Measurements from ENCODE around the gene SPOCK2.
A peak's percentile ranks its signal among the peaks of the same experiment; 100 is the strongest.
"Not testable (repeated sequence)": the region's sequence is repeated elsewhere in the genome, so short reads cannot be mapped to it uniquely, and the experiment has no call there.

SPOCK2 gene, protein sequence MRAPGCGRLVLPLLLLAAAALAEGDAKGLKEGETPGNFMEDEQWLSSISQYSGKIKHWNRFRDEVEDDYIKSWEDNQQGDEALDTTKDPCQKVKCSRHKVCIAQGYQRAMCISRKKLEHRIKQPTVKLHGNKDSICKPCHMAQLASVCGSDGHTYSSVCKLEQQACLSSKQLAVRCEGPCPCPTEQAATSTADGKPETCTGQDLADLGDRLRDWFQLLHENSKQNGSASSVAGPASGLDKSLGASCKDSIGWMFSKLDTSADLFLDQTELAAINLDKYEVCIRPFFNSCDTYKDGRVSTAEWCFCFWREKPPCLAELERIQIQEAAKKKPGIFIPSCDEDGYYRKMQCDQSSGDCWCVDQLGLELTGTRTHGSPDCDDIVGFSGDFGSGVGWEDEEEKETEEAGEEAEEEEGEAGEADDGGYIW

DNA sequence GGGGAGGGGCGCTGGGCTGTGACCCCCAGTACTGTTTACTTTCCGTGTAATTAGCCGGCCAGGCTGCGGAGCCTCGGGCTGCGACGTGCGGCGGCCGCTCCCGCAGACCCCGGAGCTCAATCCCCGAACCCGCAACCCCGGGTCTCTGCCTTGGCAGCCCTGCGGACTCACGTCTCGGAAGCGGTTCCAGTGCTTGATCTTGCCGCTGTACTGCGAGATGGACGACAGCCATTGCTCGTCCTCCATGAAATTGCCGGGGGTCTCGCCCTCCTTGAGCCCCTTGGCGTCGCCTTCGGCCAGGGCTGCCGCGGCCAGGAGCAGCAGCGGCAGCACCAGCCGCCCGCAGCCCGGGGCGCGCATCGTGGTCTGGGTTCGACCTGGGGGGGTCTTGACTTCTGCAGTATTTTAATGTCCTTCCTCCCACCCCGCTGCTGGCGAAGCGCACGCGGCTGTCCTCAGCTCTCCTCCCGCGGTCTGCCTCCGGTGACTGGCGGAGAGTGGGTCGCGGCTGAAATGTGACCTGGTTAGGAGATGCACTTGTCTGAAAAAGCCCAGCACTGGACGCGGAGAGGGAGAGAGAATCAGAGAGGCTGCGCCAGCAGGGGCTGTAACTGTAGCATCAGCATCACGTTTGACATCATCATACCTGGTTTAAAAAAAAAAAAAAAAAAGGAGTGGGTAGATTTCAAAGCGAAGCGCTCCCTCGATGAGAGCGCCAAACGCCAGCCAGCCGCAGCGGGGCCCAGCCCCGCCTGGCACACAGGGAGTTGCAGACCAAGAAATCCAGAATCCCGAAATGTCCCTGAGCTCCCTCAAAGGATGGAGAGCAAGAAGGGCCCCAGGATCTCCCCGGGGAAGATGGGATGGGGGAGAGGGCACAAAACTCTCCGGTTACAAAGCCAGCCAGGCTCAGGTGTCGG is at the start of gene SPOCK2:
TSS of gene SPOCK2 (minus strand) at position 583 of the 920 bp plus-strand sequence. CDS start at position 360, 223 bp downstream.
- no peak for DNase-seq (ENCODE audit: low spot score)

DNA sequence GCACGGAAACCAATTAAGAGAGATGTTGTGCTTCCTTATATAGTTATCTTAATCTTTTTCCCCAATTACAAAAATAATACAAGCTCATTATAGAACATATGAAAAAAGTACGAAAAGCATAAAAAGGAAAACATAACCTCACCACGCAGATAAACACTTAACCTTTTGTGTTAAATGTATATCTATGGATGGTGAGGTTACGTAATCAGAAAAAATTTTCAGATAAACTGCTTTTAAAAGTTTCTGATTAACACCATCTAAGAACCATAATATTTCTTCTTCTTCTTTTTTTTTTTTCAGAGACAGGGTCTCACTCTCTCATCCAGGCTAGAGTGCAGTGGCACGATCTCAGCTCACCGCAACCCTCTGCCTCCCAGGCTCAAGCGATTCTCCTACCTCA is 49.2 kb upstream of the SPOCK2 start:
- no peak for DNase-seq (ENCODE audit: low spot score)

DNA sequence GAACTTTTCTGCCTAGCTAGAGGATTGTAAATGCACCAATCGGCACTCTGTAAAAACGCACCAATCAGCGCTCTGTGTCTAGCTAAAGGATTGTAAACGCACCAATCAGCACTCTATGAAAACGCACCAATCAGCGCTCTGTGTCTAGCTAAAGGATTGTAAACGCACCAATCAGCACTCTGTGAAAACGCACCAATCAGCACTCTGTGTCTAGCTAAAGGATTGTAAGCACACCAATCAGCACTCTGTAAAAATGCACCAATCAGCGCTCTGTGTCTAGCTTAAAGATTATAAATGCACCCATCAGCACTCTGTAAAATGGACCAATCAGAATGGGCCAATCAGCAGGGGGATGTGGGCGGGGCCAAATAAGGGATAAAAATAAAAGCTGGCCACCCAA is 47.9 kb upstream of the SPOCK2 start:
- not testable (repeated sequence) for DNase-seq (ENCODE audit: low spot score)

DNA sequence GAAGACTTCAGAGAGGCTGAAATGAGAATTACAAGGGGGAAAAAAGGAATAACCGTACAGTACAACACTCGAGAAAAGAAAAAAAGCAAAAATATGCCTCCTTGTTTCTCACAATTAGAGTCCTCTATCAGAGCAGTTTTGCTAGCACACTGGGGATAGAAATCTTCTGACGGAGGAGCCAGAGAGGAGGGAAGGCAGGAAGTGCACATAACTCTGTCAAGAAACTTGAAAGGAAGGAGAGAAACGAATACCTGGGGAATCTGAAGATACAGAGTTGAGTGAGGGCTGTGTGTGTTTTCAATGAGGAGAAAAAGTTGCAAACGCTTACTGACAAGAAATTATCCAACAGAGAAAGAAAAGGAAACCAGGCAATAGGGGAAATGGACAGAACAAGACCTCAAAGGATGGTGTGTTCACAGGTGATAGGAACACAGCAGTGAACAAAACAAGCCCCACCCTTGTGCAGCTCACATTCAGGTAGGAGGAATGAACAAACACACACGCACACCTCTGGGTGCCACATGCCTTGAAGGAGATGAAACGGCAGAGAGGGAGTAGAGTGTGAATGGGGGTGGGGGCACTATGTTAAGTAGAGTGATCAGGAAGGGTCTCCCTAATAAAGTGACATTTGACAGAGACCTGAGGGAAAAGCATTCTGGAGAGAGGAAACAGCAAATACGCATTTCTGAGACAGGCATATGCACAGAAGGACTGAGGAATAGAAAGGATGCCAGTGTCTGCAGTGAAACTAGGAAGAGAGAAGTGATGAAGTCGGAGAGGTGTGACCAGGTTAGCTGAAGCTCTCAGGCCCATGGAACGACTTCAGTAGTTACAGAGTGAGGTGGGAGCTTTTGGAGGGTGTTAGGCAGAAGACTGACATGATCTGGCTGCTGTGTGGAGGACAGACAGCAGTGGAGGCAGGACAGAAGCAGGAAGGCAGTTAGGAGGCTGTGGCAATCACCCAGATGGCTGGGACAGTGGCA is 46.7 kb upstream of the SPOCK2 start:
- DNase-seq (ENCODE audit: low spot score) = no peak

DNA sequence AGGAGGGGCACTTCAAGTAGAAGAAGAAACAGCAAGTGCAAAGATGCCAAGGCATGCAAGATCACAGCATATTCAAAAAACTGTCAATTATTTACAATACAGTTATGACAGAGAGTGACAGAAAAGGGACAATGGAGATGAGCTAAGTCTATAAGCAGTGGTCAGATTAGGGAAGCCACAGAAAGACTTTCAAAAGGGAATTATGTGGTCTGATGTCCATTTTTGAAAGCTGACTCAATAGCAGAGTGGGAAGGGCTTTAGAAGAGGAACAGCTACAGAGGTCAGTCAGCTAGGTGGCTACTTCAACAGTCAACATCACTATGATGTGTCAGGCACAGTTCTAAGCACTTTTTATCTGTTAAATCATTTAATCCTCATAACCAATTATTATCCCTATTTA is 45.2 kb upstream of the SPOCK2 start:
- peak; percentile 85 for DNase-seq (ENCODE audit: low spot score)

DNA sequence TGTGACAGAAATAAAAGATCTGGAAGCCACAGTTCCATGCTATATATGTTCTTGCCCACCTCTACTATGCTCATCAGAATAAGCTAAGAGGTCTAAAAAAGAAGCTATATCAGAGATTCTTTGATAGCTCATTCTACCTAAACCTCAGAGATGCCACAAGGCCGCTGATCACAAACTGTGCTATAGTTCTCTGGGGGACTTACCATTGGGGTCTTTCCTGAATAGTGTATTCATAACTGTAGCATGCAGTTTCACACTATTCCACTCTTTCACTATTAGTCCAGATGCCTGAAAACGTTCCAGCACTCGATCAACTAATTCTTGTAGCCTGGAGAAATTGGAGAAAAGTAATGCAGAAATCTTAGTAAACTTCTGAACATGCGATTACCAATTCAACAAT is 44.5 kb upstream of the SPOCK2 start:
- DNase-seq (ENCODE audit: low spot score) = no peak

DNA sequence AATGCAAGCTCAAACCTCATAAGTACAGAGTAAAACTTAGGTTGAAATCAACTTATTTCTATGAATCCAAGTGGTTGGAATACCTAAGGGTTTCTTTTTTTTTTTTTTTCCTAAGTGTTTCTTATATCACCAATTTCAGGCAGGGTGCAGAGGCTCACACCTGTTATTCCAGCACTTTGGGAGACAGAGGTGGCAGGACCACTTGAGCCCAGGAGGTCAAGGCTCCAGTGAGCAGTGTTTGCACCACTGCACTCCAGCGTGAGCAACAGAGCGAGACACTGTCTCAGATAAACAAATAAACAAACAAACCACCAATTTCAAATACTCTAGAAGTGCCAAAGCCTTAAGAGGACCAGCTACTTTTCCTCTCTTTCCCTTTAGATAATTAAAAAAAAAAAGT is 39.2 kb upstream of the SPOCK2 start:
- DNase-seq (ENCODE audit: low spot score) = no peak

DNA sequence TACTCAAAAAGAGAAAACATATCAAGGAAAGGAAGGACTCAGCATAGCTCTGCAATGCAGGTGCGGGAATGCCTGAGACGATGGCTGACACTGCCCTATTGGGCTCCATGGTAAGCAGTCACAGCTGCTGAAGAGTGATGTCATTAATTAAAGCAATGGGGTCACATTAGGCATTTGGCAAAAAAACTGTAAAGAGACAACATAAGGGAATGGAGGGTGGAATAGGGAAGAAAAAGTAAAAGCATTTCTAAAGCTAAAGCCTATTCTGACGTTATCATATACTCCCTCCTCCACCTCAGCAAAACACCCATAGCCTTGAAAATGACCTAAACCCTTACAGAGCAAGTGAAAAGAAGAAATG is 38.5 kb upstream of the SPOCK2 start:
- no peak for DNase-seq (ENCODE audit: low spot score)

DNA sequence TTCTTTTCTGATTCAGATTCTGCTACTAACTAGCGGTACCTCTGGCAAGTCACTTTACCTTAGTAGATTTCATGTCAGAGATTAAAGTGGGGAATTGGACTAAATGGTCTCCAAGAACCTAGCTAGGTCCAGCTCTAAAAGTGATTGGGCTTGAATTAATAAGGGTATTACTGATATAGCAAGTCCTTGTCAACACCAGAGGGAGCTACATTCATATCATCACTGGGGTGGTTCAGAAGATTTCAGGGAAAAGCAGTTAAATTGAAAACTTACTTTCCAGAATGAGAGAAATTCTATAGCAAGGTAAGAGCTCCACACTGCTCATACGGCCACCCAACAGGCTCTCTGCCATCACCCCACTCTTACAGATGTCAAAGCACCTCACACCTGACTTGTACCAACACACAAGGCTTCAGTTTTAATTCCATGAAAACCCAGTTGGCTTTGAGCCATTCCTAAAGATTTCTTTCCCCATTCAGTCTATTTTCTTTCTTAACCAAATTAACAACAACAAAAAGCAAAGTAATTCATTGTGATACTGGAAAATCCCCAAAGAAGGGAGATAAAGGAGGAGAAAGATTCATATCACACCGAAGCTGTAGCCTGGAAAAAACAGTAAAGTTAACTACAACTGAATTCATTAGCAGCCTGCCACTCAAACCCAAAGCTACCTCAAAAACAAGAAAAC is 38.0 kb upstream of the SPOCK2 start:
- peak; percentile 33 for DNase-seq (ENCODE audit: low spot score)

DNA sequence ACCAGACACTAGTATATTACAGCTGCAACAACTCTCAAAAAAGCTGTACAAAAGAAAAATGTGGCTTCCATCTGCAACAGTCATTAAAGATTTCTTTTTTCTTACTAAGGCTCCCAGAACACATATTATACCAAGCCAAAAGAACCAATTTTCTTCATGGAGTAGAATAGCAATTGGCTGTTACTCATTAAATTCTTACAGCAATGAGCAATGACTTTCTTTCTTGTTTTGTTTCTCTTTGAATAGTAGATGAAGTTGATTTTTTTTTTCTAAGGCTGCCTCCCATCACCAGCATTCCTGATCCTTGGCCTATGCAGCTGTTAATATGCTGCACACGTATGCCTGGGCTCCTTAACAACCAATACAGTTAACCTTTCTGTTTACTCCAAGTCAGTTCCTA is 36.6 kb upstream of the SPOCK2 start:
- peak; percentile 49 for DNase-seq (ENCODE audit: low spot score)

DNA sequence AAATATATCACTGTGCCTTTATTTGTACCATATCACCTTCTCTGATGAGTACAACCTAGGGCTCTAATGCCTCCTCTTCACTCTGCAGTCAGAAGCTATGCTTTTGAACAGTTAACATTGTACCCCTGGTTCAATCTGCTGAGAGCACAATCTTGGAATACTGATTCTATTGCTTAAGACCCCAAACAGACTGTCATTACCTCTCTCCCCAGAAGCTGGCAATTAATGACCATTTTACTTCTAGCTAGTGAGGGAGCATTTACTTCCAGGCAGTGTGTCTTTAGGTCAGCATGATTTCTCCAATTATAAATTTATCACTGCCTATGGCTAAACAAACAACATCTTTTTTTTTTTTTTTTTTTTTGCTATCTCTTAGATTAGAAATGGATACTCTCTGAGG is 36.0 kb upstream of the SPOCK2 start:
- no peak for DNase-seq (ENCODE audit: low spot score)

DNA sequence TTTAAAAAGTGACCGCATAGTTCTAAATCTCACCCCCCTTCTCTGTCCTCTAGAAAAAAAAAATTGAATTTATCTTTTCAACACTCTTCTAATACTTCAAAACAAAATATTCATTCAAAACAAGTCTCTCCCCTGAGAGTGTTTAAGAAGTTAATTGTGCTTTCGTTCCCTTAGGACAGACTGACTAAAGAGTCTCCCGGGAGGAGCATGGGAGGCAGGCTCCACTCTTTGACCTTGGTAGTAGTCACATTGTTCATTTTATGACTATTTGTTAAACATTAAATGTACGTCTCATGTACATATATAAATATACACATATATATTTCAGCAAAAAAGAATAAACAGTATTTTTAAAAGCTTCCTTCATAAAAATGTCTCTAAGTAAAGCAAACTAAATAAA is 35.3 kb upstream of the SPOCK2 start:
- DNase-seq (ENCODE audit: low spot score) = no peak

DNA sequence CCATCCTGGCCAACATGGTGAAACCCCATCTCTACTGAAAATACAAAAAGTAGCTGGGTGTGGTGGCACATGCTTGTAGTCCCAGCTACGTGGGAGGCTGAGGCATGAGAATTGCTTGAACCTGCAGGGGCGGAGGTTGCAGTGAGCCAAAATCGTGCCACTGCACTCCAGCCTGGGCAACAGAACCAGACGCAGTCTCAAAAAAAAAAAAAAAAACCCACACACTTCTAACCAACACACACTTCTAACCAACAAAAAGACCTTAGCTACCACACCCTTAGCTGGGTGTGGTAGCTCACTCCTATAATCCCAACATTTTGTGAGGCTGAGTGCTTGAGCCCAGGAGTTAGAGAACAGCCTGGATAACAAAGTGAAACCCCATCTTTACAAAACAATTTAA is 33.9 kb upstream of the SPOCK2 start:
- DNase-seq (ENCODE audit: low spot score) = no peak

DNA sequence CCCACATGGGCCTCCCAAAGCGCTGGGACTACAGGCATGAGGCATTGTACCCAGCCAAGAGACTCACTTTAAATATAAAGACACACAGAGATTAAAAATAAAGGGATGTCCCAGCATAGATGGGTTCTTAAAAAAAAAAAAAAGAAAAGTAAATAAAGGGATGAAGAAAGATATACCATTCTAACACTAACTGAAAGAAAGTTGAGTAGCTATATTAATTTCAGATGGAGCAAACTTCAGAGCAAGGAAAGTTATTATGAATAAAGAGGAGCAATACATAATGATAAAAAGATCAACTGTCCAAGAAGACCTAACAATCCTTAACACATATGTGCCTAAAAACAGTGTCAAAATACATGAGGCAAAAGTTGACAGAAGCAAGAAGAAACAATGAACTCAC is 33.0 kb upstream of the SPOCK2 start:
- DNase-seq (ENCODE audit: low spot score) = no peak

DNA sequence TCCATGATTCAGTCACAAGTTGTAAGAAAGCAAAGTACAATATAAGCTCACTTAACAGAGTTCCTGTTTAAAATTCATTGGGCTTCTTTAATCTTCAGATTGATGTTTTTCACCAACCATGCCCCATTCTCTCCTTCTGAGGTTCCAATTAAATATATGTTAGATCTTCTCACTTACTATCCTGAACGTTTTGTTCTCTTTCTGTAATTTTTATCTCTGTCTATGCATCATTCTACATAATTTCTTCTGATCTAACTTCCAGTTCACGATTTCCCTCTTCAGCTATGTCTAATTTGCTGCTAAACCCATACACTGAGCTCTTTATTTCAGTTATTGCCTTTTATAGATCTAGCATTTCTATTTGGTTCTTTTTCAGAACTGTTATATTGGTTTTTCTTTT is 28.0 kb upstream of the SPOCK2 start:
- DNase-seq (ENCODE audit: low spot score) = no peak

DNA sequence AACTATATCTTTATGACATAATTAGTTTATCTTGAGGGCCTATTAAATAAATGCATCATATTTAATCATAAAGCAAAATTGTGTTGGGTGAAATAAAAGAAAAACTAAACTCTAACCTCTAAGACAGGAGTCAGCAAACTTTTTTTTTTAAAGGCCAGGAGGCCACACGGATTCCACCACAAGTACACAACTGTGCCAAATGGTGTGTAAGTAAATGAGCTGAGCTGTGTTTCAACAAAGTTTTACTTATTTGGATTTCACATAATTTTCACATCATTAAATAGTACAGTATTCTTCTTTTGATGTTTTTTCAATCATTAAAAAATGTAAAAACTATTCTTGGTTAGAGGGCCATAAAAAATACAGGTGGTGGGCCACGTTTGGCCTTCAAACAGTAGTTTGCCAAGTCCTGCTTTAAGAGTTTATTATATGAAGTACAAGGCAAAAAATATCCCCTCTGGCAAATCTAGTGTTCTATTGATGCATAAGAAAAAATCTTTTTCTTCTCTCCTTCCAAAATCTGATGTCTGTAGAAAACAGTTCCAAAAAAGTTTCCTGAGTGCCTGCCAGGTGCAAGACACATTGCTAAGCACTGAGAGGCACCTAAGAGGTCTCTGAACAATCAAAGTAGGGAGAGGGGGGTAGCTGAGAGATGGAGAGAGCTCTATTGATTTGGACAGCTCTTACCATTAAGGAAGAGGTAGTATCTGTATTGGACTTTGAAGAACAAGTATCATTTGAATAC is 26.5 kb upstream of the SPOCK2 start:
- DNase-seq (ENCODE audit: low spot score) = no peak

DNA sequence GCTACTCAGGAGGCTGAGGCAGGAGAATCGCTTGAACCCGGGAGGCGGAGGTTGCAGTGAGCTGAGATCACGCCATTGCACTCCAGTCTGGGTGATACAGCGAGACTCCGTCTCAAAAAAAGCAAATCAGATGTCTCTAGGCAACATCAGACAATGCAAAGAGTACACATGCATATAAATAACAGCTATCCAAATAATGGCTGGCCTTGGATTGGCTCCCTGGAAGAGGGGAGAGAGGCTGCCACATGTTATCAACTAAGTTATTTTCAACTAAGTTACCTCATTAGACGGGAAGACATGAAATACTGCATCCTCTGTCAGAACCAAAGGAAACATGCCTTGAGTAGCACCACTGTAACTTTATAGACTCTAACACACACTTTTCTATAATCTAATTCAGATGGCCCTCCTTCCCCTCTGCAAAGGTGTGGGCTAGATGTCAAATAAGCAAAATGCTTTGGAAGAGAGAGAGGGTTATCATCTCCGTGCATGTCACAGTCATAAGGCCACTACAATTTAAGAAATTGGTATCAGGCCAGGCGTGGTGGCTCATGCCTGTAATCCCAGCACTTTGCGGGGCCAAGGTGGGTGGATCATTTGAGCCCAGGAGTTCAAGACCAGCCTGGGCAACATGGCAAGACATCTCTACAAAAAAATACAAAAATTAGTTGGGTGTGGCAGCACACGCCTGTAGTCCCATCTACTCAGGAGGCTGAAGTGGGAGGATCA is 22.5 kb upstream of the SPOCK2 start:
- DNase-seq (ENCODE audit: low spot score) = no peak

DNA sequence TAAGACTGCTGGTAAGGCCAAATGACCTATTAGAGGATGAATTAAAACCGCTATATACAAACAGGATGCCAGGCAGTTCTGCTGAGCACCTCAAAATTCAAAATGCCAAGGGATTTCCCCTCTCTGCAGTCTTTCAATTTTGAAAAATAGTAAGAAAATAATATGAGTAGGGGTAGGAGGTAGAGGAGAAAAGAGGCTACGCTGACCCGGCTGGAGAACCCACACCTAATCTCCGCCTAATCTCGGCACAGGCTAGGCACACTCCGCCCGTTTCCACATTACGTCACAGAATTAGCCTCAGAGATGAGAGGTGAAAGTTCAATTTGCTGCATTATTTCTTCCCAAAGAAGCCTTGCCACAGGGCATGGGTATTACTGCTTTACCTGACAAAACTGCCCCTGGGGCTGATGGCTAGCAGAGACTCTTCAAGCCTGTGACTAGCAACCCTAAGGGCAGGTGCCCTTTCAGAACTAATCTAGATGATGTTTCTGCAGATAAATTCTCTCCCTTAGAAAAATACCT is 21.3 kb upstream of the SPOCK2 start:
- no peak for DNase-seq (ENCODE audit: low spot score)

DNA sequence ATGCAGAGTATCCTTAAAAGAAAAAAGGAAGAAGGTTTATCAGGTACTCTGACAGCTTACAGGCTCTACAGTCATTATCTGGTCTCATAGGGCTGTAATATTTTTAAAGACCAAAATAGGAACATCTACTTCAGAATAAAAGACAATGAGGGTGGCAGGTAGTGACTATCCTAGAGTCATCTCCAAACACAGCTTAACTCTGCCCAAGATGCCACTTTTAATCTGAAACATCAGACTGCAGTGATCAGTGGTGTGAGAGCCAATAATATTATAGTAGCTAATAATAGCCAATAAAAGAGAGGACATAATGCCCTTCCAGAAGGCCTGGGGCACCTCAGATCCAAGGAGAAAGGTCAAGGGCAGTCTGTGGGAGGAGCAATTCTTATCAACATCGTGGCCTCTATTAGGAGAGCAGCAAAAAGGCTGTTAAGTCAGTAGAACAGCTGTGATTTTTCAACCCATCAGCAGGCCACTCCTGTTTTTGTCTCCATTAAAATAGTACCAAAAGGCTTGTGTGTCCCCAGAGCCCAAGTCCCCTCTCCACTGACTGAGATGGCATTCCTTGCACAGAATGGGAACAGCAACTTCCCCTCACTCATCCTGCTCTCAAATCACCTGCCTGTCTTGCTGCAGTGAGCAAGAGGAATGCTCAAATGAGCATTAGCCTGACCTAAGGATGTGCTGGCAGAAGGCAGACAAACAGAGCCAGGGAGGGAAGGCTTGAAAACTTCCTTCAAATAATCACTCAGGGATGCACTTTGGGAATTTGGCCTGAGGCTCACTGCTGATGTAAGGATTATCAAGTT is 20.7 kb upstream of the SPOCK2 start:
- peak; percentile 95 for DNase-seq (ENCODE audit: low spot score)
